GM21423 (cell line): ENCODE measurements around the gene CKLF.
"Not testable (repeated sequence)": the region's sequence is repeated elsewhere in the genome, so short reads cannot be mapped to it uniquely, and the experiment has no call there.

Source experiments
- ATAC-seq: cut with Tn5 transposase; IDR thresholded peaks from one replicate; pipeline ENCODE4 v1.9.1; 2021; ENCODE audit warnings: mild to moderate bottlenecking, moderate library complexity; ENCODE audit not compliant: unreplicated experiment

Gene CKLF

GRCh38 chr16:66566051-66566901 lies 13.9 kb downstream of the CKLF start, which contains the start of gene CMTM1:
Gene CMTM1 (plus strand): TSS chr16:66566439. CDS start chr16:66566514, 75 bp downstream.
- ATAC-seq, result no peak

- not testable (repeated sequence) for ATAC-seq
Measured at GRCh38 chr16:66567270-66567669, 14.9 kb downstream of the CKLF start.

- no peak for ATAC-seq
Measured at GRCh38 chr16:66568355-66568754, 16.0 kb downstream of the CKLF start.

GRCh38 chr16:66569131-66569530 lies 16.8 kb downstream of the CKLF start:
- ATAC-seq, result no peak

GRCh38 chr16:66569827-66570405 lies 17.5 kb downstream of the CKLF start:
- ATAC-seq, result no peak

- no peak for ATAC-seq
Measured at GRCh38 chr16:66572356-66572755, 20.0 kb downstream of the CKLF start.

GRCh38 chr16:66574081-66574480 lies 21.7 kb downstream of the CKLF start:
- ATAC-seq, result no peak

- ATAC-seq, result no peak
Measured at GRCh38 chr16:66574531-66574930, 22.2 kb downstream of the CKLF start.

- ATAC-seq, result no peak
Measured at GRCh38 chr16:66575060-66575459, 22.7 kb downstream of the CKLF start.

- ATAC-seq, result no peak
Measured at GRCh38 chr16:66576296-66576695, 23.9 kb downstream of the CKLF start.

GRCh38 chr16:66578651-66579531 lies 26.5 kb downstream of the CKLF start, which contains the start of gene CMTM2:
Gene CMTM2 (plus strand): TSS chr16:66579463. CDS start chr16:66579608, 145 bp downstream.
- ATAC-seq, result no peak

GRCh38 chr16:66580605-66581209 lies 28.3 kb downstream of the CKLF start:
- no peak for ATAC-seq

GRCh38 chr16:66581246-66581952 lies 29.0 kb downstream of the CKLF start:
- ATAC-seq, result no peak

GRCh38 chr16:66585481-66586239 lies 33.3 kb downstream of the CKLF start:
- no peak for ATAC-seq

- ATAC-seq, result no peak
Measured at GRCh38 chr16:66587881-66588600, 35.7 kb downstream of the CKLF start.

- ATAC-seq, result no peak
Measured at GRCh38 chr16:66588981-66589713, 36.8 kb downstream of the CKLF start.

GRCh38 chr16:66590322-66590721 lies 37.9 kb downstream of the CKLF start:
- ATAC-seq, result no peak

- no peak for ATAC-seq
Measured at GRCh38 chr16:66591018-66591417, 38.6 kb downstream of the CKLF start.
